Panc1 (cell line): Measurements from ENCODE around the gene LHFPL4.

Experiments
- CTCF ChIP-seq: fragments of 450-650 bp; IDR thresholded peaks from 2 replicates; pipeline ENCODE4 v1.5.1; 2017; ENCODE audit warnings: mild to moderate bottlenecking
- POLR2AphosphoS5 ChIP-seq: IDR thresholded peaks from 2 replicates; pipeline ENCODE4 v1.6.1; 2012; ENCODE audit warnings: mild to moderate bottlenecking, low read depth, low read length, moderate library complexity
- REST ChIP-seq, 2 experiments: IDR thresholded peaks; 2 replicates each; pipeline ENCODE4 v1.6.1; 2011 to 2012; ENCODE audit warnings: low read depth in 2 of 2, control low read depth in 1 of 2, low read length in 1 of 2, mild to moderate bottlenecking in 1 of 2, moderate library complexity in 1 of 2; ENCODE audit not compliant: insufficient read depth in 1 of 2
- SIN3A ChIP-seq: IDR thresholded peaks from 2 replicates; pipeline ENCODE4 v1.6.1; 2012; ENCODE audit warnings: low read depth, mild to moderate bottlenecking, low read length, moderate library complexity, borderline replicate concordance; ENCODE audit not compliant: insufficient read depth
- TCF7L2 ChIP-seq: IDR thresholded peaks from 2 replicates; pipeline ENCODE4 v1.6.1; 2011; ENCODE audit warnings: mild to moderate bottlenecking, low read depth, low read length, inconsistent platforms

- TF ChIP-seq CTCF (no peak), REST (IDR thresholded peaks at IDR 0.05; ENCODE audit: insufficient read depth in 1 of 2, low read depth in 2 of 2, low read length in 1 of 2) (no peak), POLR2AphosphoS5 (no peak), TCF7L2 (no peak), SIN3A (no peak)
Observed at GRCh38 chr3:9448643-9449042, 105.0 kb downstream of the LHFPL4 start.
